ENCODE measurements around the gene BCL2A1.
"Not testable (repeated sequence)": the region's sequence is repeated elsewhere in the genome, so short reads cannot be mapped to it uniquely, and the experiment has no call there.

Gene BCL2A1

DNA sequence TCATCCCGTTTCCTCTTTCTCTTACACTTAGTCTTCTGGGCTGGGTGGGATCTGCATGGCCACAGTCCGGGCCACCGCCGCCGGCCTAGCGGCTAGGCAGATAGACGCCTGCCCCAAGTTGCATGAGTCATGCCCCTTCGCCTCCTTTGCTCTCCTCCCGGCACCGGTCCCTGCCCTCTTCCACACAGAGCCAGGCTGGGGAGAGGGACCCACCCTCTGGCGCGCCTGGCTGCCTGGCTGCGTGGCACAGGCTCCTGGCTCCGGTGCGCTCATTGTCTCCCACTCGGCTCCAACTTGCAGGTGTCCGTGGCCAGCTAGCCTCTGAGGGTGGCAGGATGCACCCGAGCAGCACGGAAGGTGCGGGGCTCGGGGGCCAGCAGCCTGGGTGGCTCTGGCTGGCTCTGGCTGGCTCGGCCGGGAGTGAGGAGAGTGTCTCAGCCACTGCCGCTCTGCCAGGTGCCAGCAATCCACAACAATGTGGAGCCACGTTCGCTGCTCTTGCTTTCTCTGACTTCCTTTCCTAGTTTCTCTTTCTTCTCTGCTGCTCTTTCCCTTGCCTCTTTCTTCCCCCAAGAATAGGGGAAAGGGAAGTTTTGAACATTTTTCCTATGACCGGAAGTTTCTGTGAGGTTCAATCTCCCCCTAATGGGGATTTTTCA is 51.8 kb downstream of the BCL2A1 start:
- no peak overlapping the region for H3K27ac ChIP-seq (ENCODE audit: insufficient read depth in 1 of 2, low read depth in 1 of 2, low read length in 2 of 2, poor library complexity in 1 of 2, severe bottlenecking in 2 of 2)
- ChIA-PET CTCF (no interaction called here), POLR2A (no interaction called here)
- peak overlapping the region in 1 of 7 experiments; percentile 26 for H3K4me3 ChIP-seq (ENCODE audit: control insufficient read depth in 1 of 7, extremely low read depth in 1 of 7, insufficient read depth in 4 of 7, low read depth in 2 of 7, low read length in 6 of 7)
- H3K27me3 ChIP-seq (replicated peaks in 2 of 5; ENCODE audit: control insufficient read depth in 4 of 5, insufficient read depth in 5 of 5, low read length in 4 of 5) = no peaks in the 10 kb centered on the region
- WGBS (ENCODE audit: insufficient coverage) = 93% methylated on average over 19 of the region's 27 CpGs
- H3K36me3 ChIP-seq (ENCODE audit: control insufficient read depth in 4 of 4, insufficient read depth in 4 of 4, low read length in 3 of 4) = peaks cover 3 to 50% (median 13%) of the 10 kb centered on the region in 4 experiments
- H3K9me3 ChIP-seq (ENCODE audit: control extremely low read depth in 1 of 5, control insufficient read depth in 4 of 5, insufficient read depth in 2 of 5, low read depth in 1 of 5, low read length in 4 of 5) = peaks cover 13 to 66% (median 61%) of the 10 kb centered on the region in 5 experiments
- H3K4me1 ChIP-seq (ENCODE audit: control extremely low read depth in 1 of 4, control insufficient read depth in 4 of 4, insufficient read depth in 4 of 4, low read length in 3 of 4) = peaks cover 1 to 10% (median 8%) of the 10 kb centered on the region in 4 experiments
- DNase-seq = no peak

DNA sequence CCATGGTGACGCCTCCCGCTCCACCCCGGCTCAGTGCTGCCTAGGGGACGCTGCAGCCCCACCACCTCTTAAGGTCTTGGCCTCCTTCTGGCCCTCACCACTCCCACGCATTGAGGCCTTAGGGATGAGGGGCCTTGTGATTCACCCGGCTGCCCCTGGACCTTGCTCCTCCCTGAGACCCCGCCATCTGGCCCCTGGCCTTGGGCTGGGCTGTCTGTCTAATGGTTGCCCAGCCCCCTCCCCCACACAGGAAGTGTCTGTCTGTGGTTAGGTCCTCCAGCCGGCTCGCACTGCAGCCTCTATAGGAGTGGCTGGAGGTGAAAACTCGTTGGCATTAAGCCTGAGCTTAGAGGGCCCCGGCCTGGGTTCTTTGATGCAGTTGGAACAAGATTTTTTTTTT is 52.7 kb downstream of the BCL2A1 start:
- Histone ChIP-seq H3K4me3 (ENCODE audit: control insufficient read depth in 1 of 7, extremely low read depth in 1 of 7, insufficient read depth in 4 of 7, low read depth in 2 of 7, low read length in 6 of 7) (no peak overlapping the region), H3K27ac (ENCODE audit: insufficient read depth in 1 of 2, low read depth in 1 of 2, low read length in 2 of 2, poor library complexity in 1 of 2, severe bottlenecking in 2 of 2) (no peak overlapping the region), H3K27me3 (replicated peaks in 2 of 5; ENCODE audit: control insufficient read depth in 4 of 5, insufficient read depth in 5 of 5, low read length in 4 of 5) (no peaks in the 10 kb centered on the region), H3K4me1 (ENCODE audit: control extremely low read depth in 1 of 4, control insufficient read depth in 4 of 4, insufficient read depth in 4 of 4, low read length in 3 of 4) (peaks cover 0 to 6% (median 6%) of the 10 kb centered on the region in 4 experiments), H3K36me3 (ENCODE audit: control insufficient read depth in 4 of 4, insufficient read depth in 4 of 4, low read length in 3 of 4) (peaks cover 3 to 56% (median 13%) of the 10 kb centered on the region in 4 experiments), H3K9me3 (ENCODE audit: control extremely low read depth in 1 of 5, control insufficient read depth in 4 of 5, insufficient read depth in 2 of 5, low read depth in 1 of 5, low read length in 4 of 5) (peaks cover 13 to 69% (median 64%) of the 10 kb centered on the region in 5 experiments)
- CTCF ChIA-PET = no interaction called here
- WGBS (ENCODE audit: insufficient coverage) = 98% methylated on average over 5 of the region's 11 CpGs
- DNase-seq = no peak
- POLR2A ChIA-PET = no interaction called here

DNA sequence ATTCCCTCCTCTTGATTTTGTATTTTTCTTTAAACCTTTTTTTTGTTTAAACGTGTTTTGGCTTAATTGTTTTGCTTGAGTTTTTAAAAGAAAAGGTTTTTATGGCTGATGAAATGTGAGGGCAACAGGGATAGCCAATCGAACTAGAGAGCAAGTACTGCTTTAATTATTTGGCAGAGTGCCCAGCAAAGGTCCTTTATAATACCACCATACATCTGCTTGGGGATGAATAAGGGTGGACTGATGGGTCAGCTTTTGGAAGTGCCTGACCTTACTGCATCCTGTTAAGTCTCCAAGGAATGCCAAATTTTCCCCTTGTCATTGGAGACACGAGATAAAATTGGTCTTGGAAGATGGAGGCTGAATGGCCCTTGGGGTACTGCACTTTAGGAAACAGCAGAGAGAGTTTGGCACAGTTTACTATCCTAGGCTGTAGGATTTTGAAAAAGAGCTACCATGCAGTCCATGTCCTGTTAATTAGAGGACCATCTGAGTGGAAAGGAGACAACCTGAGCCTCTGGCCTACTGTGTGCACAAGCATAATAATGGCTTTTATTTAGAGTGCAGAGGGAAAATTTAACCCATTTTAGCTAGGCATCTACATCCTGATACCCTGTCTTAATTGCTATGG is 54.4 kb downstream of the BCL2A1 start:
- H3K4me1 ChIP-seq (ENCODE audit: control extremely low read depth in 1 of 4, control insufficient read depth in 4 of 4, insufficient read depth in 4 of 4, low read length in 3 of 4) = no peaks in the 10 kb centered on the region
- H3K36me3 ChIP-seq (ENCODE audit: control insufficient read depth in 4 of 4, insufficient read depth in 4 of 4, low read length in 3 of 4) = peaks cover 3 to 68% (median 16%) of the 10 kb centered on the region in 4 experiments
- H3K27ac ChIP-seq (ENCODE audit: insufficient read depth in 1 of 2, low read depth in 1 of 2, low read length in 2 of 2, poor library complexity in 1 of 2, severe bottlenecking in 2 of 2) = no peak overlapping the region
- H3K27me3 ChIP-seq (replicated peaks in 2 of 5; ENCODE audit: control insufficient read depth in 4 of 5, insufficient read depth in 5 of 5, low read length in 4 of 5) = no peaks in the 10 kb centered on the region
- no peak overlapping the region for H3K4me3 ChIP-seq (ENCODE audit: control insufficient read depth in 1 of 7, extremely low read depth in 1 of 7, insufficient read depth in 4 of 7, low read depth in 2 of 7, low read length in 6 of 7)
- 100% methylated on average over 1 of the region's 3 CpGs for WGBS (ENCODE audit: insufficient coverage)
- DNase-seq = no peak
- ChIA-PET CTCF (interaction anchor here (0.6 kb wide), 1 partner anchor 75 kb away, joined by 4 read pairs; no protein-coding TSS in a partner anchor), POLR2A (no interaction called here)
- peaks cover 13 to 80% (median 63%) of the 10 kb centered on the region in 5 experiments for H3K9me3 ChIP-seq (ENCODE audit: control extremely low read depth in 1 of 5, control insufficient read depth in 4 of 5, insufficient read depth in 2 of 5, low read depth in 1 of 5, low read length in 4 of 5)

DNA sequence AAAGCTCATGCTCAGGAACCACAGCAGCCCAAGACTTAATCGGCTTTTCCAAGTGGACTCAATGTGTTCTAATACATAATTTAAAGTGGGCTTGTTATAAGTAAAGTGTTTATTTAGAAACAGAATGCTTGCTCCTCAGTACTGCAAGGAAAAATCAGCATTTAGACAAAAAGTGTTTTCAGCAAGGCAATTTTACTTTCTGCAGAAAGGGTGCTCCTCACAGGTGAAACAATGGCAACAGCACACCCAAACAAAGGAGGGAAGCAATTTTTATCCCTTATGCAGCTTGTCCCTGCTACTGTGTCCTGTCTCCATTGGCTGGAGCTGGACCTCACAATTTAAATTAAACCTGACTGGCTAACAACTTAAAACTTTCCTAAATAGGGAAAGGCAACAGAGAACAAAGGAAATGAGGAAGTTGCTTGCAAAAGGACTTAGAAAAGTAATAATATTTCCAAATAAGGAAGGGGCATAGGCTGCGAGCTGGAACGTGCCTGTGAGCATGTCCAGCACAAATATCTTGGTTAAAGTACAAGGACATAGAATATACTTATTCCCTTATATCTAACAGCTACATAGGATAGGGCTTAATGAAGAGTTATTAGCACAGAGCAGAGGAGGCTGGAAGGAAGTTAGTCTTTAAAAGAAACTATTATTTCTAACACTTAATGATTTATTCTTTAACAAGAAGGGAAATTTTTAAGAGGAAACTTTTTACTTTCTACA is 55.1 kb downstream of the BCL2A1 start:
- no CpG with 5 or more reads among the region's 3 CpGs for WGBS (ENCODE audit: insufficient coverage)
- DNase-seq = peak in 2 of 3 donors; percentile 18 to 36
- CTCF ChIA-PET; H3K4me3 ChIP-seq (ENCODE audit: control insufficient read depth in 1 of 7, extremely low read depth in 1 of 7, insufficient read depth in 4 of 7, low read depth in 2 of 7, low read length in 6 of 7); H3K27ac ChIP-seq (ENCODE audit: insufficient read depth in 1 of 2, low read depth in 1 of 2, low read length in 2 of 2, poor library complexity in 1 of 2, severe bottlenecking in 2 of 2); H3K4me1 ChIP-seq (ENCODE audit: control extremely low read depth in 1 of 4, control insufficient read depth in 4 of 4, insufficient read depth in 4 of 4, low read length in 3 of 4); H3K27me3 ChIP-seq (replicated peaks in 2 of 5; ENCODE audit: control insufficient read depth in 4 of 5, insufficient read depth in 5 of 5, low read length in 4 of 5); POLR2A ChIA-PET: not testable (repeated sequence)
- peaks cover 13 to 80% (median 58%) of the 10 kb centered on the region in 5 experiments for H3K9me3 ChIP-seq (ENCODE audit: control extremely low read depth in 1 of 5, control insufficient read depth in 4 of 5, insufficient read depth in 2 of 5, low read depth in 1 of 5, low read length in 4 of 5)
- H3K36me3 ChIP-seq (ENCODE audit: control insufficient read depth in 4 of 4, insufficient read depth in 4 of 4, low read length in 3 of 4) = peaks cover 2 to 68% (median 13%) of the 10 kb centered on the region in 4 experiments

DNA sequence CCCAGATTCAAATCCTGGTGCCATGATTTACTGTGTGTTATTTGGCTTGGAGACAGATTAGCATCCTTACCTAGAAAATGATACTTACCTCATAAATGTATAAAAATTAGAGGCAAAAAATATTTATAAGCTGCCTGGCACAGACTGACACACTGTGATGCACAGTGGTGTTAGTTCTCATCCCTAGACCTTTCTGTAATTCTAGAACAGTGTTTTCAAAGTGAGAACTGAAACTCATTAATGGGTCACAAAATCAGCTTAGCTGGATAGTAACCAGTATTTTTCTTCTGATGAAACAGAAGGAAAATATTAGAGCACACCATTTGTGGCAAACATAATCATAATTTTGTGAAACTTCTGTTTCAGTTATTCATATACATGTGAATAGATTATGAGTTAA is 56.3 kb downstream of the BCL2A1 start:
- peaks cover 13 to 80% (median 50%) of the 10 kb centered on the region in 5 experiments for H3K9me3 ChIP-seq (ENCODE audit: control extremely low read depth in 1 of 5, control insufficient read depth in 4 of 5, insufficient read depth in 2 of 5, low read depth in 1 of 5, low read length in 4 of 5)
- ChIA-PET POLR2A (no interaction called here), CTCF (interaction anchor here (0.6 kb wide), 1 partner anchor 9 kb away, joined by 3 read pairs; no protein-coding TSS in a partner anchor)

More for the DNA sequence above, 56.3 kb downstream of the BCL2A1 start:
- H3K4me3 ChIP-seq (ENCODE audit: control insufficient read depth in 1 of 7, extremely low read depth in 1 of 7, insufficient read depth in 4 of 7, low read depth in 2 of 7, low read length in 6 of 7) = no peak overlapping the region
- no peaks in the 10 kb centered on the region for H3K27me3 ChIP-seq (replicated peaks in 2 of 5; ENCODE audit: control insufficient read depth in 4 of 5, insufficient read depth in 5 of 5, low read length in 4 of 5)
- peaks cover 0 to 57% (median 12%) of the 10 kb centered on the region in 4 experiments for H3K36me3 ChIP-seq (ENCODE audit: control insufficient read depth in 4 of 4, insufficient read depth in 4 of 4, low read length in 3 of 4)
- DNase-seq = no peak
- peaks cover 0 to 4% (median 0%) of the 10 kb centered on the region in 4 experiments for H3K4me1 ChIP-seq (ENCODE audit: control extremely low read depth in 1 of 4, control insufficient read depth in 4 of 4, insufficient read depth in 4 of 4, low read length in 3 of 4)
- H3K27ac ChIP-seq (ENCODE audit: insufficient read depth in 1 of 2, low read depth in 1 of 2, low read length in 2 of 2, poor library complexity in 1 of 2, severe bottlenecking in 2 of 2) = no peak overlapping the region

Measured in common myeloid progenitor, CD34-positive (primary cell).